Measurements from ENCODE around the gene KRTAP20-3. TPM values are rescaled to one million over a fixed set of nuclear protein-coding genes. Genes with fewer than 3 reads are reported as not detected.

The KRTAP20-3 gene
- total RNA-seq, 6 donors from 2014 or later: not detected

Small RNA genes lying within 50 kb of the gene (small RNA-seq; reads per million reads assigned to genes)
- gene KRTAP20-1 (0 reads per million in 4 donors), gene KRTAP20-3 (0 reads per million in 4 donors), gene KRTAP20-4 (0 reads per million in 4 donors), gene KRTAP22-1 (0 reads per million in 4 donors)

Other genes starting within 250 kb of the KRTAP20-3 start
- not detected for gene KRTAP13-1, start 246.8 kb upstream of the KRTAP20-3 start, total RNA-seq
- not detected for gene KRTAP13-3, start 216.9 kb upstream of the KRTAP20-3 start, total RNA-seq
- not detected for gene KRTAP13-4, start 212.6 kb upstream of the KRTAP20-3 start, total RNA-seq
- gene KRTAP15-1, start 202.6 kb upstream of the KRTAP20-3 start, total RNA-seq: not detected
- gene KRTAP19-1, start 162.5 kb upstream of the KRTAP20-3 start, total RNA-seq: not detected
- gene KRTAP19-2, start 155.4 kb upstream of the KRTAP20-3 start, total RNA-seq: not detected
- gene KRTAP19-3, start 150.9 kb upstream of the KRTAP20-3 start, total RNA-seq: not detected
- gene KRTAP19-4, start 145.7 kb upstream of the KRTAP20-3 start, total RNA-seq: not detected
- not detected for gene KRTAP19-5, start 140.7 kb upstream of the KRTAP20-3 start, total RNA-seq
- not detected for gene KRTAP19-6, start 101.0 kb upstream of the KRTAP20-3 start, total RNA-seq
- not detected for gene KRTAP19-7, start 81.5 kb upstream of the KRTAP20-3 start, total RNA-seq
- not detected for gene KRTAP22-2, start 52.5 kb upstream of the KRTAP20-3 start, total RNA-seq
- not detected for gene KRTAP6-3, start 50.4 kb upstream of the KRTAP20-3 start, total RNA-seq
- not detected for gene KRTAP6-2, start 44.0 kb upstream of the KRTAP20-3 start, total RNA-seq
- gene KRTAP22-1, start 41.8 kb upstream of the KRTAP20-3 start, total RNA-seq: not detected
- not detected for gene KRTAP6-1, start 28.9 kb upstream of the KRTAP20-3 start, total RNA-seq
- gene KRTAP20-1, start 26.4 kb upstream of the KRTAP20-3 start, total RNA-seq: not detected
- not detected for gene KRTAP20-4, start 22.2 kb upstream of the KRTAP20-3 start, total RNA-seq
- not detected for gene KRTAP20-2, start 7.7 kb upstream of the KRTAP20-3 start, total RNA-seq
- not detected for gene KRTAP21-3, start 75.9 kb downstream of the KRTAP20-3 start, total RNA-seq
- gene KRTAP21-2, start 104.4 kb downstream of the KRTAP20-3 start, total RNA-seq: not detected
- not detected for gene KRTAP21-1, start 112.6 kb downstream of the KRTAP20-3 start, total RNA-seq
- gene KRTAP8-1, start 170.4 kb downstream of the KRTAP20-3 start, total RNA-seq: not detected
- not detected for gene KRTAP7-1, start 186.9 kb downstream of the KRTAP20-3 start, total RNA-seq
- under 1 TPM in 1 of 6 donors, not detected in 5; 0.46 TPM for gene KRTAP11-1, start 238.7 kb downstream of the KRTAP20-3 start, total RNA-seq